ENCODE data around the gene UTP20. TPM values are rescaled to one million over a fixed set of nuclear protein-coding genes. Genes with fewer than 3 reads are reported as not detected.

UTP20 gene
- total and polyA plus RNA-seq, 8 donors: 13.1 to 19.4 (median 17.1) TPM

DNA sequence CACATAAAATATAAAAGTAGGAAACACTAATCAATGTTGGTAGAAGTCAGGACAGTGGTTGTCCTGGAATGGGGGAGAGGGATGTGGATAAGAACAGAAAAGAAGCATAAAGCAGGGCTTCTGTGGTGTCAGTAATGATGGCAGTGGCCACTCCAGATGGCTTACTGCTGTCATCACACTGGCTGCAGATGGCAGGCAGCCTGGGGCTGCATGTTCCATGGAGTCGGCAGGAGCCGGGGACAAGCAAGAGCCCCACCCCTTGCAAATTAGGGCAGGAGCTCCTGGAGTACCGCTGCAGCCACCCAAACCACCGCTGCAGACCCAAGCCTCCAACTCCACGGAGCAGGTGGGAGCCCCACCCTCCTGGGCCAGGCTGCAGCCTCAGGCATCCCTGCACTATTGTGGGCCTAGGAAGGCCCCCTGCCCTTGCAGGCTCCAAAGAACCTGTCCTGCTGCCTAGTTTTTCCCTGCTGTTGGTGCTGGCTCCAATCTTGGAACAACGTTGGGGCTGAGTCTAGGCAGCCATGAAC, 41.0 kb upstream of the UTP20 start:
- intact Hi-C loops (cut with DNase I): no loop called here
- TF ChIP-seq, protein P1, sequence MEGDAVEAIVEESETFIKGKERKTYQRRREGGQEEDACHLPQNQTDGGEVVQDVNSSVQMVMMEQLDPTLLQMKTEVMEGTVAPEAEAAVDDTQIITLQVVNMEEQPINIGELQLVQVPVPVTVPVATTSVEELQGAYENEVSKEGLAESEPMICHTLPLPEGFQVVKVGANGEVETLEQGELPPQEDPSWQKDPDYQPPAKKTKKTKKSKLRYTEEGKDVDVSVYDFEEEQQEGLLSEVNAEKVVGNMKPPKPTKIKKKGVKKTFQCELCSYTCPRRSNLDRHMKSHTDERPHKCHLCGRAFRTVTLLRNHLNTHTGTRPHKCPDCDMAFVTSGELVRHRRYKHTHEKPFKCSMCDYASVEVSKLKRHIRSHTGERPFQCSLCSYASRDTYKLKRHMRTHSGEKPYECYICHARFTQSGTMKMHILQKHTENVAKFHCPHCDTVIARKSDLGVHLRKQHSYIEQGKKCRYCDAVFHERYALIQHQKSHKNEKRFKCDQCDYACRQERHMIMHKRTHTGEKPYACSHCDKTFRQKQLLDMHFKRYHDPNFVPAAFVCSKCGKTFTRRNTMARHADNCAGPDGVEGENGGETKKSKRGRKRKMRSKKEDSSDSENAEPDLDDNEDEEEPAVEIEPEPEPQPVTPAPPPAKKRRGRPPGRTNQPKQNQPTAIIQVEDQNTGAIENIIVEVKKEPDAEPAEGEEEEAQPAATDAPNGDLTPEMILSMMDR (IDR thresholded peaks at IDR 0.05): no peak
- Histone ChIP-seq H3K36me3 (no peaks in the 10 kb centered on the region), H3K4me1 (no peaks in the 10 kb centered on the region), H3K9me3 (peaks cover 0 to 4% of the 10 kb centered on the region in 2 donors), H3K27me3 (no peaks in the 10 kb centered on the region), H3K27ac (no peak overlapping the region), H3K4me3 (no peak overlapping the region)
- DNase-seq (peak in 2 of 4 donors; percentile 3 to 61), ATAC-seq (no peak)

DNA sequence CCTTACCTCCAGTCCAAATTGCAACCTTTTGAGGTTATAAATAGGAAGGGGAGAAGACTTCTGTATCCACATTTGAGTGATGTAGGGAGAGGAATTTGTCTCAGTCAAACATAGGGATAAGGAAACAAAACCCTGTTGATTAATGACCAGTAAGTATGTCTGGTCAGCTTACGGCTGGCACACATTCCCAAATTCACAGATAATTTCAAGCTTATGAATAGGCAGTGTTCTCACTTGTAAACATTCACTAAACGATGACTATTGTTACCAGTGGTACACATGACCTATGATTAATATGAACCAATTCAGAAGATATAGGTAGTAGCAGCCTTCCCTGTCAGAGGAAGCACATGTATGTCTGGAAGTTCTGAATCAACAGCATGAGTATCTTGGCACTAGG, 36.8 kb upstream of the UTP20 start:
- Histone ChIP-seq H3K36me3 (no peaks in the 10 kb centered on the region), H3K27ac (no peak overlapping the region), H3K4me3 (no peak overlapping the region), H3K9me3 (peaks cover 0 to 4% of the 10 kb centered on the region in 2 donors), H3K4me1 (no peaks in the 10 kb centered on the region), H3K27me3 (no peaks in the 10 kb centered on the region)
- ATAC-seq (no peak), DNase-seq (no peak)
- intact Hi-C loops (cut with DNase I): no loop called here
- TF ChIP-seq, protein P1 (IDR thresholded peaks at IDR 0.05): no peak

DNA sequence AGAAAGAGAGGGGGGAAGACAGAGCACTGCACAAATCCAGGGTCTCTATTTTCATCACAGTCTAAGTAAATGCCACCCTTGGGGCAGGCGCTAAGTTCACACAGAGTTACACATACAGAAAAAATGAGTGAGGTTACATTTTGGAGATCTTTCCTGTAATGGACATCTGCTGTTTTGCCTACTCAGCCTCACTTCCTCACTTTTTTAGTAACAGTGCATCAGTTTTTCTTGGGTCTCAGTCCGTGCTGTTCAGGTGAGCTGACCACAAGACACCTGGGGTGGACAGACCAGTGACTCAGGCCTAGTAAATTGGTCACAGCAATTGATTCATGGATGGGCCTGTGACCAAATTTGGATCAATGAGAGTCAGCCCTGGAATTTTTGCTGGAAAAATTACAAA, 36.3 kb upstream of the UTP20 start:
- Histone ChIP-seq H3K9me3 (peaks cover 0 to 4% of the 10 kb centered on the region in 2 donors), H3K27ac (no peak overlapping the region), H3K36me3 (no peaks in the 10 kb centered on the region)

DNA sequence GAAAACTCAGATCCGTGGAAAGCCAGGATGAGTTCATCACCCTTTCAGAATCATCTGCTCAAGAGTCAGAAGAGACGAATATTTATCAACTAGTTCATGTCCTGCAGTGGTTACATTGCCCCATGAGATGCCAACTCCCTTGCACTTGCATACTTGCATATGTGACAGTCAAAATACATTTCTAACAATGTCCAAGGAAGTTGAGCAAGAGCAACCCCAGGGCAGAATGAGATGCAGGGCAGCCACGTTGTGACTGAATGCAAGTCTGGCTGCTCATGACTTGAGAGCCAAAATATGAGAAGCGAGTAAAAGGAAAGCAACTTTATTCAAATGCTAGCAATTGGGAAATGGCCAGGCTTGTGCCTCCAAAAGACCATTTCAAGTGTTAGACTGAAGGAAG, 23.6 kb upstream of the UTP20 start:
- DNase-seq (no peak), ATAC-seq (no peak)
- Histone ChIP-seq H3K36me3 (no peaks in the 10 kb centered on the region), H3K4me1 (no peaks in the 10 kb centered on the region), H3K27ac (no peak overlapping the region), H3K9me3 (peaks cover 0 to 5% of the 10 kb centered on the region in 2 donors), H3K27me3 (no peaks in the 10 kb centered on the region), H3K4me3 (no peak overlapping the region)
- TF ChIP-seq, protein P1 (IDR thresholded peaks at IDR 0.05): no peak
- intact Hi-C loops (cut with DNase I): no loop called here

More for the DNA sequence above, 36.3 kb upstream of the UTP20 start:
- TF ChIP-seq, protein P1 (IDR thresholded peaks at IDR 0.05): no peak
- H3K27me3 ChIP-seq: no peaks in the 10 kb centered on the region
- intact Hi-C loops (cut with DNase I): no loop called here
- H3K4me1 ChIP-seq: no peaks in the 10 kb centered on the region
- DNase-seq (no peak), ATAC-seq (no peak)
- no peak overlapping the region for H3K4me3 ChIP-seq

DNA sequence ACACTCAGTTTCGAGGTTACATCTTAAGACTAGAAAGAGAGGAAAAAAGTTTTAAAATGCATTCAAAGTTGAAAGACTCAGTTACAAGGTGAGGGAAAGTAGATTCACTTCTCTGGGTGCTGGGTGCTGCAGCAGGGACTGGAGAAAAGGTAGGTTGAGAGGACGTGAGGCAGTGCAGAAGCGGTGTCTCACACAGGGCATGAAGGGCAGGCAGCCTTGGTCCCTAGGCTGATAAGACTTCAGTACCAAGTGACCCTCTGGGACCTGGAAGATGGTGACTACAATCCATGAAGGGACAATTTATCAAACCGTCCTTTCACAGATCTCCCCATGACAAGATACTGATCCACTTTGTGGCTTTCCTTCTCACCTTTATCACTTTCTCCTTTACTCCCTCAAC, 22.5 kb upstream of the UTP20 start:
- no peaks in the 10 kb centered on the region for H3K4me1 ChIP-seq
- intact Hi-C loops (cut with DNase I): no loop called here
- peaks cover 0 to 5% of the 10 kb centered on the region in 2 donors for H3K9me3 ChIP-seq
- no peak overlapping the region for H3K4me3 ChIP-seq
- H3K36me3 ChIP-seq: no peaks in the 10 kb centered on the region
- no peak overlapping the region for H3K27ac ChIP-seq
- no peaks in the 10 kb centered on the region for H3K27me3 ChIP-seq
- ATAC-seq: no peak
- DNase-seq: no peak
- TF ChIP-seq, protein P1 (IDR thresholded peaks at IDR 0.05): no peak
